H1 (cell line): ENCODE results near the gene GPN2. TPM values are rescaled to one million over a fixed set of nuclear protein-coding genes. Genes with fewer than 3 reads are reported as not detected.
A peak's percentile ranks its signal among the peaks of the same experiment; 100 is the strongest.

Source experiments
- CTCF ChIA-PET: fragments of 300-600 bp; sonication (Branson Sonifier 250); formaldehyde crosslinking; loops from one replicate; lab custom pipeline; 2021; ENCODE audit not compliant: partially characterized antibody; lab: Charles Lee
- POLR2A ChIA-PET: fragments of 300-600 bp; sonication (Branson Sonifier 250); formaldehyde crosslinking; loops from one replicate; lab custom pipeline; 2021; ENCODE audit warnings: inconsistent platforms; ENCODE audit not compliant: partially characterized antibody; lab: Charles Lee
- DNase-seq, 2 experiments: peaks; one replicate each; pipeline versions ENCODE4 v3.0.0 to v3.0.0-alpha.2; 2010 to 2022; ENCODE audit warnings: low spot score in 2 of 2, low read depth in 1 of 2, mixed read lengths in 1 of 2
- FAIRE-seq: peaks from 2 replicates; lab custom pipeline; 2011; peaks lifted over from hg19 to GRCh38; lab: Jason Lieb, UNC
- H2AFZ ChIP-seq: 2 replicates; pipeline ENCODE4 v1.8.1; 2012; ENCODE audit warnings: low read length, inconsistent platforms
- H2AK5ac ChIP-seq: 2 replicates; pipeline ENCODE4 v1.6.1; 2013; ENCODE audit warnings: low read depth, low read length
- H2BK120ac ChIP-seq: replicated peaks from 2 replicates; pipeline ENCODE3; 2013; ENCODE audit warnings: low read depth, low read length, inconsistent platforms
- H2BK12ac ChIP-seq: 2 replicates; pipeline ENCODE4 v1.6.1; 2013; ENCODE audit warnings: low read depth, low read length
- H2BK15ac ChIP-seq: 2 replicates; pipeline ENCODE4 v1.6.1; 2013; ENCODE audit warnings: low read length
- H2BK20ac ChIP-seq: 2 replicates; pipeline ENCODE4 v1.6.1; 2013; ENCODE audit warnings: low read length
- H2BK5ac ChIP-seq: 2 replicates; pipeline ENCODE4 v1.6.1; 2013; ENCODE audit warnings: low read depth, low read length
- H3K14ac ChIP-seq: 2 replicates; pipeline ENCODE4 v1.6.1; 2013; ENCODE audit warnings: inconsistent platforms; ENCODE audit not compliant: insufficient read length
- H3K18ac ChIP-seq: 2 replicates; pipeline ENCODE4 v1.6.1; 2013; ENCODE audit warnings: low read length; ENCODE audit errors: extremely low read depth
- H3K23ac ChIP-seq: 2 replicates; pipeline ENCODE4 v1.6.1; 2013; ENCODE audit warnings: inconsistent platforms; ENCODE audit not compliant: insufficient read length
- H3K23me2 ChIP-seq: 2 replicates; pipeline ENCODE4 v1.6.1; 2013; ENCODE audit warnings: low read depth, low read length
- H3K27ac ChIP-seq: 2 replicates; pipeline ENCODE4 v1.6.1; 2011; ENCODE audit warnings: low read depth, low read length, inconsistent platforms
- H3K27me3 ChIP-seq, 4 experiments: replicated peaks in 1 of 4; 1 replicate in 1 of 4; 2 replicates in 3 of 4; pipeline versions ENCODE4 v1.6.1 to v1.8.1; 2011 to 2013; ENCODE audit warnings: low read length in 3 of 4, mild to moderate bottlenecking in 3 of 4, inconsistent platforms in 2 of 4, mixed read lengths in 2 of 4, moderate library complexity in 1 of 4; ENCODE audit not compliant: control insufficient read depth in 3 of 4, insufficient read depth in 3 of 4; ENCODE audit errors: extremely low read depth in 1 of 4
- H3K36me3 ChIP-seq, 4 experiments: 2 replicates each; pipeline versions ENCODE4 v1.6.1 to v1.8.1; 2011 to 2013; ENCODE audit warnings: mild to moderate bottlenecking in 4 of 4, low read length in 3 of 4, moderate library complexity in 2 of 4, control low read depth in 1 of 4, inconsistent platforms in 1 of 4; ENCODE audit not compliant: insufficient read depth in 4 of 4, control insufficient read depth in 2 of 4
- H3K4ac ChIP-seq: replicated peaks from 2 replicates; pipeline ENCODE3; 2013; ENCODE audit warnings: low read length, low read depth, mixed read lengths, inconsistent platforms; ENCODE audit not compliant: insufficient read length
- H3K4me1 ChIP-seq, 4 experiments: replicated peaks in 1 of 4; 1 replicate in 1 of 4; 2 replicates in 3 of 4; pipeline versions ENCODE4 v1.6.1 to v1.8.1; 2011 to 2013; ENCODE audit warnings: low read length in 3 of 4, inconsistent platforms in 2 of 4, mixed read lengths in 1 of 4; ENCODE audit not compliant: insufficient read depth in 4 of 4, control insufficient read depth in 3 of 4
- H3K4me2 ChIP-seq, 2 experiments: 2 replicates each; pipeline versions ENCODE4 v1.6.1 to v1.8.1; 2011 to 2013; ENCODE audit warnings: low read depth in 2 of 2, low read length in 2 of 2, control low read depth in 1 of 2, inconsistent platforms in 1 of 2, mild to moderate bottlenecking in 1 of 2; ENCODE audit not compliant: insufficient read depth in 1 of 2
- H3K4me3 ChIP-seq, 4 experiments: fragments of 200-600, 300-600 bp in 1 of 4; sonication (generic), shearing (Covaris generic), sonication (Bioruptor Twin) in 1 of 4; 2 replicates each; pipeline versions ENCODE4 v1.5.1 to v1.8.1; 2011 to 2016; ENCODE audit warnings: low read length in 4 of 4, low read depth in 3 of 4, control low read depth in 2 of 4, inconsistent platforms in 2 of 4, mild to moderate bottlenecking in 2 of 4, mixed read lengths in 1 of 4, moderate library complexity in 1 of 4; ENCODE audit not compliant: insufficient read depth in 2 of 4; ENCODE audit errors: extremely low read depth in 1 of 4
- H3K56ac ChIP-seq: replicated peaks from 2 replicates; pipeline ENCODE3; 2013; ENCODE audit warnings: low read depth, mild to moderate bottlenecking, mixed read lengths, low read length, inconsistent platforms; ENCODE audit not compliant: insufficient read length
- H3K79me1 ChIP-seq: 2 replicates; pipeline ENCODE4 v1.6.1; 2013; ENCODE audit warnings: low read depth, low read length, control low read depth
- H3K79me2 ChIP-seq, 2 experiments: 2 replicates each; pipeline versions ENCODE4 v1.6.1 to v1.8.1; 2012 to 2013; ENCODE audit warnings: low read length in 2 of 2, mild to moderate bottlenecking in 2 of 2, inconsistent platforms in 1 of 2; ENCODE audit not compliant: insufficient read depth in 2 of 2, control insufficient read depth in 1 of 2
- H3K9ac ChIP-seq, 4 experiments: replicated peaks in 1 of 4; 1 replicate in 1 of 4; 2 replicates in 3 of 4; pipeline versions ENCODE4 v1.6.1 to v1.8.1; 2011 to 2013; ENCODE audit warnings: low read depth in 3 of 4, low read length in 3 of 4, control low read depth in 2 of 4, mild to moderate bottlenecking in 2 of 4, moderate library complexity in 2 of 4, inconsistent platforms in 1 of 4; ENCODE audit errors: extremely low read depth in 1 of 4
- H3K9me3 ChIP-seq, 2 experiments: 2 replicates each; pipeline versions ENCODE4 v1.6.1 to v1.8.1; 2012 to 2013; ENCODE audit warnings: mild to moderate bottlenecking in 2 of 2, moderate library complexity in 2 of 2, control low read depth in 1 of 2, inconsistent platforms in 1 of 2, low read depth in 1 of 2, low read length in 1 of 2, mixed read lengths in 1 of 2; ENCODE audit not compliant: insufficient read depth in 2 of 2
- H4K20me1 ChIP-seq, 2 experiments: replicated peaks in 1 of 2; 2 replicates each; pipeline versions ENCODE3 to v1.8.1; 2011 to 2013; ENCODE audit warnings: inconsistent platforms in 2 of 2, low read length in 2 of 2, mild to moderate bottlenecking in 1 of 2; ENCODE audit not compliant: insufficient read depth in 2 of 2, control insufficient read depth in 1 of 2
- H4K5ac ChIP-seq: 2 replicates; pipeline ENCODE4 v1.6.1; 2013; ENCODE audit warnings: low read length, low read depth, mixed read lengths, inconsistent platforms; ENCODE audit not compliant: insufficient read length
- H4K8ac ChIP-seq: 2 replicates; pipeline ENCODE4 v1.8.0; 2013; ENCODE audit warnings: mild to moderate bottlenecking, moderate library complexity, low read length, inconsistent platforms; ENCODE audit not compliant: insufficient read depth; ENCODE audit errors: extremely low read depth
- H4K91ac ChIP-seq: replicated peaks from 2 replicates; pipeline ENCODE3; 2013; ENCODE audit warnings: low read length, mixed read lengths, inconsistent platforms; ENCODE audit not compliant: insufficient read length
- ASH2L ChIP-seq: fragments of 200-600, 300-600 bp; sonication (generic); IDR thresholded peaks from one replicate; pipeline ENCODE4 v1.7.1; 2017; ENCODE audit warnings: low read length
- BCL11A ChIP-seq, 2 experiments: IDR thresholded peaks; one replicate each; pipeline ENCODE4 v1.6.1; 2011; ENCODE audit warnings: low read depth in 2 of 2, low read length in 2 of 2, mild to moderate bottlenecking in 2 of 2
- CBX5 ChIP-seq: fragments of 300-800, 300-1000 bp; sonication (generic); IDR thresholded peaks from 2 replicates; pipeline ENCODE4 v1.7.1; 2016; ENCODE audit warnings: antibody characterized with exemption, low read length, low read depth
- CTCF ChIP-seq, 3 experiments: IDR thresholded peaks; 1 replicate in 2 of 3; 2 replicates in 1 of 3; pipeline versions ENCODE4 v1.5.1 to v1.6.1; 2011; ENCODE audit warnings: low read length in 3 of 3, mild to moderate bottlenecking in 3 of 3, inconsistent platforms in 2 of 3, low read depth in 1 of 3, moderate library complexity in 1 of 3; ENCODE audit not compliant: insufficient read depth in 1 of 3; ENCODE audit errors: control extremely low read depth in 1 of 3
- EP300 ChIP-seq, 2 experiments: IDR thresholded peaks; 1 replicate in 1 of 2; 2 replicates in 1 of 2; pipeline ENCODE4 v1.6.1; 2011 to 2012; ENCODE audit warnings: low read depth in 2 of 2, low read length in 2 of 2, mild to moderate bottlenecking in 2 of 2, borderline replicate concordance in 1 of 2, inconsistent platforms in 1 of 2, moderate library complexity in 1 of 2
- EZH2 ChIP-seq: fragments of 200-600 bp; sonication (generic); IDR thresholded peaks from 2 replicates; pipeline ENCODE4 v1.7.1; 2012; ENCODE audit warnings: low read depth, mild to moderate bottlenecking, moderate library complexity, low read length, inconsistent platforms; ENCODE audit not compliant: severe bottlenecking
- GTF2F1 ChIP-seq: IDR thresholded peaks from 2 replicates; pipeline ENCODE4 v1.6.1; 2012; ENCODE audit warnings: low read depth, low read length, improper control_type of control experiment, borderline replicate concordance
- HDAC6 ChIP-seq: IDR thresholded peaks from one replicate; pipeline ENCODE4 v1.7.1; 2012; ENCODE audit warnings: low read depth, mild to moderate bottlenecking, inconsistent platforms, low read length, moderate library complexity
- POLR2AphosphoS5 ChIP-seq: IDR thresholded peaks from 2 replicates; pipeline ENCODE4 v1.6.1; 2011; ENCODE audit warnings: low read depth, low read length
- TCF12 ChIP-seq: IDR thresholded peaks from 2 replicates; pipeline ENCODE4 v1.6.1; 2011; ENCODE audit warnings: low read depth, mild to moderate bottlenecking, low read length
- WGBS, 2 experiments: shearing (Covaris generic) in 1 of 2; methylation state at CpG; one replicate each; pipeline versions ENCODE4 v1.1.6 to v1.1.7; 2013 to 2015; ENCODE audit warnings: low lambda C conversion rate in 2 of 2, mixed read lengths in 2 of 2, inconsistent platforms in 1 of 2, low coverage in 1 of 2, missing lambda C conversion rate in 1 of 2; ENCODE audit not compliant: insufficient replicate concordance in 2 of 2, insufficient coverage in 1 of 2, insufficient read length in 1 of 2; ENCODE audit errors: extremely low coverage in 1 of 2, missing lambda C conversion rate in 1 of 2; 5-methylcytosine and 5-hydroxymethylcytosine counted together
- polyA plus RNA-seq, 7 experiments: library from polyadenylated mRNA; depleted of rRNA in 3 of 7; stranded (reverse) in 5 of 7; unstranded in 2 of 7; fragments of >200 nt in 5 of 7; fragments of 200-250 nt in 2 of 7; gene quantifications; 1 replicate in 5 of 7; 2 replicates in 1 of 7; 4 replicates in 1 of 7; pipeline versions ENCODE4 v1.2.1 to v1.2.3, GENCODE V29; 2011 to 2013; ENCODE audit warnings: missing spikeins in 2 of 7, mixed read lengths in 2 of 7
- total RNA-seq: library from RNA; stranded (reverse); fragmentation: NEBNext Ultra II Directional; extraction: Animal tissue kit (Norgen Biotek cat#: 25700); gene quantifications from 2 replicates; pipeline ENCODE4 v1.2.1, GENCODE V29; 2021

Gene GPN2
- total and polyA plus RNA-seq, 2 of the 8 experiments (the other 6 are each of a cell fraction or from before 2014, with no cell fraction given): 27.3 to 36.8 TPM

GRCh38 chr1:26915204-26915842 is 25.2 kb upstream of the GPN2 start:
- Histone ChIP-seq H3K36me3 (no peaks in the 10 kb centered on the region), H2AK5ac (no peak overlapping the region), H2BK20ac (no peak overlapping the region), H3K9me3 (no peaks in the 10 kb centered on the region), H2BK120ac (no peak overlapping the region), H3K4ac (no peak overlapping the region), H3K79me1 (no peaks in the 10 kb centered on the region), H2BK12ac (peak overlapping the region; percentile 9; the same call in 1 of the 2 replicates), H3K23ac (no peak overlapping the region), H3K9ac (no peak overlapping the region), H3K18ac (no peak overlapping the region), H4K91ac (no peak overlapping the region), H3K79me2 (no peaks in the 10 kb centered on the region), H3K14ac (no peak overlapping the region), H2BK15ac (no peak overlapping the region), H3K4me1 (no peaks in the 10 kb centered on the region), H3K27me3 (peaks cover 0 to 2% (median 0%) of the 10 kb centered on the region in 4 experiments; a peak in 2 of 7 replicates), H4K8ac (peak overlapping the region; percentile 11; the same call in 1 of the 2 replicates), H3K56ac (no peak overlapping the region), H3K4me3 (no peak overlapping the region), H4K20me1 (no peaks in the 10 kb centered on the region), H3K23me2 (no peaks in the 10 kb centered on the region), H2BK5ac (no peak overlapping the region), H3K4me2 (no peak overlapping the region), H4K5ac (no peak overlapping the region), H3K27ac (no peak overlapping the region), H2AFZ (no peak overlapping the region)
- WGBS, 2 experiments: 83% methylated on average over 5 of the region's 5 CpGs; no CpG with 5 or more reads in 1 of the 2 experiments
- DNase-seq: no peak
- no peak for FAIRE-seq
- ChIA-PET CTCF (interaction anchor here (0.9 kb wide), 1 partner anchor 28 kb away, joined by 3 read pairs; no protein-coding TSS in a partner anchor), POLR2A (interaction anchor here (0.6 to 1.7 kb wide), 3 partner anchors 15 to 566 kb away, joined by 3 to 4 read pairs (median 3); partner anchors contain the start of genes GPATCH3 and GPN2)
- TF ChIP-seq CBX5: no peak
- TF ChIP-seq TCF12: no peak
- TF ChIP-seq BCL11A (IDR thresholded peaks at IDR 0.05; ENCODE audit: low read depth in 2 of 2, low read length in 2 of 2): no peak
- TF ChIP-seq HDAC6: no peak
- TF ChIP-seq EP300 (IDR thresholded peaks at IDR 0.05; ENCODE audit: borderline replicate concordance in 1 of 2, low read depth in 2 of 2, low read length in 2 of 2): no peak
- no peak for TF ChIP-seq POLR2AphosphoS5
- TF ChIP-seq GTF2F1: no peak
- TF ChIP-seq CTCF (IDR thresholded peaks at IDR 0.05; ENCODE audit: control extremely low read depth in 1 of 3, insufficient read depth in 1 of 3, low read depth in 1 of 3, low read length in 3 of 3): no peak
- TF ChIP-seq ASH2L: no peak
- no peak for TF ChIP-seq EZH2
